K562 (cell line): ENCODE results near the gene HSPA1B. TPM values are rescaled to one million over a fixed set of nuclear protein-coding genes. Genes with fewer than 3 reads are reported as not detected.
A peak's percentile ranks its signal among the peaks of the same experiment; 100 is the strongest.

Source experiments
- CCAR2 ChIP-seq: fragments of 200-400 bp; formaldehyde crosslinking; IDR thresholded peaks from 2 replicates; pipeline ENCODE4 v1.6.1; 2017; ENCODE audit warnings: mild to moderate bottlenecking, low read depth, low read length
- CREM ChIP-seq: IDR thresholded peaks from 2 replicates; pipeline ENCODE4 v1.6.1; 2014; ENCODE audit warnings: antibody characterized with exemption, low read depth
- EHMT2 ChIP-seq: fragments of 450-650 bp; IDR thresholded peaks from 2 replicates; pipeline ENCODE4 v1.6.1; 2018; ENCODE audit warnings: antibody characterized with exemption
- FOXA3 ChIP-seq, 2 experiments: fragments of 450-650 bp in 1 of 2; sonication (generic) in 1 of 2; formaldehyde crosslinking; IDR thresholded peaks in 1 of 2; conservative IDR thresholded peaks in 1 of 2; 2 replicates each; pipeline versions ENCODE4 v1.4.0 to v1.8.0; 2020 to 2022; ENCODE audit warnings: mild to moderate bottlenecking in 2 of 2, missing genetic modification reagents in 1 of 2
- FOXM1 ChIP-seq, 2 experiments: fragments of 450-650 bp in 1 of 2; sonication (generic) in 1 of 2; formaldehyde crosslinking in 1 of 2; IDR thresholded peaks; 2 replicates each; pipeline versions ENCODE4 v1.6.1 to v1.9.0; 2017 to 2022; ENCODE audit warnings: low read depth in 2 of 2, mild to moderate bottlenecking in 2 of 2, missing genetic modification reagents in 1 of 2, moderate library complexity in 1 of 2
- GTF2E2 ChIP-seq: fragments of 200-800 bp; sonication (Bioruptor generic); IDR thresholded peaks from 2 replicates; pipeline ENCODE4 v1.6.1; 2016; ENCODE audit warnings: missing genetic modification characterization, missing compliant biosample characterization
- HCFC1 ChIP-seq: IDR thresholded peaks from 2 replicates; pipeline ENCODE4 v1.6.1; 2012; ENCODE audit warnings: low read depth, low read length, improper control_type of control experiment
- KDM1A ChIP-seq, 2 experiments: fragments of 450-650 bp; IDR thresholded peaks; 2 replicates each; pipeline ENCODE4 v1.6.1; 2016; ENCODE audit warnings: mild to moderate bottlenecking in 2 of 2
- MAX ChIP-seq: sonication (generic); formaldehyde crosslinking; IDR thresholded peaks from 2 replicates; pipeline ENCODE4 v1.9.0; 2022; ENCODE audit warnings: mild to moderate bottlenecking, missing genetic modification reagents
- MCM7 ChIP-seq, 2 experiments: fragments of 450-650 bp; IDR thresholded peaks; 2 replicates each; pipeline ENCODE4 v1.6.1; 2016 to 2018
- MTA2 ChIP-seq: fragments of 450-650 bp; IDR thresholded peaks from 2 replicates; pipeline ENCODE4 v1.6.1; 2016; ENCODE audit warnings: low read depth
- NR0B1 ChIP-seq: fragments of 450-650 bp; IDR thresholded peaks from one replicate; pipeline ENCODE4 v1.6.1; 2018; ENCODE audit warnings: mild to moderate bottlenecking, moderate library complexity; ENCODE audit not compliant: partially characterized antibody
- NR3C1 ChIP-seq: sonication (generic); formaldehyde crosslinking; IDR thresholded peaks from 2 replicates; pipeline ENCODE4 v1.8.1; 2022; ENCODE audit warnings: missing genetic modification reagents
- STAT5B ChIP-seq: fragments of 250-450 bp; sonication (Bioruptor Pico); IDR thresholded peaks from 2 replicates; pipeline ENCODE4 v1.8.0; 2021; ENCODE audit warnings: mild to moderate bottlenecking, inconsistent platforms
- TRIM25 ChIP-seq: fragments of 450-650 bp; IDR thresholded peaks from 2 replicates; pipeline ENCODE4 v1.7.0; 2016; ENCODE audit warnings: borderline replicate concordance
- ZNF146 ChIP-seq: IDR thresholded peaks from one replicate; pipeline ENCODE4 v1.6.1; 2018; ENCODE audit warnings: missing compliant biosample characterization; ENCODE audit not compliant: unreplicated experiment
- ZNF431 ChIP-seq: sonication (generic); formaldehyde crosslinking; IDR thresholded peaks from 2 replicates; pipeline ENCODE4 v1.8.0; 2022; ENCODE audit warnings: mild to moderate bottlenecking, missing genetic modification reagents
- ZNF79 ChIP-seq: fragments of 250-450 bp; sonication (Bioruptor Pico); IDR thresholded peaks from 2 replicates; pipeline ENCODE4 v1.4.0; 2020; ENCODE audit warnings: low read depth, mild to moderate bottlenecking, moderate library complexity
- ZZZ3 ChIP-seq: fragments of 450-650 bp; IDR thresholded peaks from 2 replicates; pipeline ENCODE4 v1.6.1; 2016; ENCODE audit warnings: antibody characterized with exemption, mild to moderate bottlenecking, moderate library complexity
- polyA plus RNA-seq, 8 experiments: library from polyadenylated mRNA; depleted of rRNA in 4 of 8; stranded (reverse) in 5 of 8; unstranded in 3 of 8; fragments of >200 nt; fragmentation: Nextera tagmentation in 2 of 8; fragmentation: Illumina TruSeq in 1 of 8; extraction: Ambion mirVana in 2 of 8; extraction: Trizol in 1 of 8; gene quantifications; 2 replicates each; pipeline versions ENCODE4 v1.2.1 to v1.2.3, GENCODE V29; 2011 to 2014; ENCODE audit warnings: inconsistent platforms in 1 of 8, missing spikeins in 1 of 8
- total RNA-seq, 7 experiments: library from RNA; depleted of rRNA in 6 of 7; stranded (reverse); fragments of >200 nt in 6 of 7; fragmentation: Illumina TruSeq in 2 of 7; extraction: Trizol in 2 of 7; gene quantifications; 2 replicates each; pipeline versions ENCODE4 v1.2.1 to v1.2.3, GENCODE V29; 2011 to 2021; ENCODE audit warnings: low replicate concordance in 1 of 7
- TF ChIP-seq, protein P1 (sequence below): fragments of 250-450 bp; sonication (Bioruptor Pico); IDR thresholded peaks from 2 replicates; pipeline ENCODE4 v1.5.0; 2022; ENCODE audit warnings: mild to moderate bottlenecking
- TF ChIP-seq, protein P2 (sequence below), 2 experiments: fragments of 450-650 bp; IDR thresholded peaks; 2 replicates each; pipeline ENCODE4 v1.6.1; 2016

HSPA1B gene
- total and polyA plus RNA-seq, 9 of the 15 experiments (the other 6 are each of a cell fraction or from before 2014, with no cell fraction given) = 0.27 to 227 (median 51.2) TPM

DNA sequence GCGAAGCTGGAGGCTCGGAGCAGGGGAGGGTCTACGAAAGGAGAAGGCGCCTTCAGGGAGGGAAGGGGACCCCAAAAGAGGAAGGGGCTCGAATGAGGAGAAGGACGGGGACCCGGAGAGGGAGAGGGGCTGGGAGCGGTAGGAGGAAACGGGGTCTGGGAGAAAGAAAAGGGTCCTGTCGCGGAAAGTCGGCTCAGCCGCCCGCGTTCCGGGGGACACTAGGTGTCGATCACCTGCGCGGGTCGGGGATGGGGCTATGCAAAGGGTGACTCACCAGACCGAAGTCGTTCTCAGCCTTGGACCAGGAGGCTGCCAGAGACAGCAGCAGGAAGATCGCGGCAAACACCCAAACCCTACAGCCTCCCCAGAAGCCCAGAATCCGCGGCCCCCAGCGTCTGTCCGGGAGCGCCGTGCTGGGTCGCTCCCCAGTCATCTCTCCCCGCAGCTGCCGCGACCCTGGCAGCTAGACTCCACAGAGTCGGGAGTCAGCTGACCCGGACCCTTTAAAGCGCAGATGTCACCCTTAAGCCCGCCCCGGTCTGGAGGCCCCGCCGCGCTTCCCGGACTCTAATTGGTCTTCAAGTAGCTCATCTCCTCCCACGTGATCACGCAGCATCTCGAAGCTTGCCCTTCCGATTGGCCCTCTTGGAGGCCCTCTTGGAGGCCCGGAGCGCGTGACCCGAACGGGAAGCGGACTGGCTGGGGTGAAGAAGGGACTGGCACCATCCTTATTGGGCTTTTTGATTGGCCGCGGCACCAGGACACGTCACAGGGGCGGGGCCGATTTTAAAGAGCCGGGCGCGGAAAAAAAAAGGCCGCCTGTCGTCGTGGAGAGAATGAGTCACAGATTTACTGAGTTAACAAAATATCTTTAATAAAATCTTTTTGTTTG, 35.1 kb downstream of the HSPA1B start, which contains the start of gene NEU1 (continued):
- TF ChIP-seq, protein P1, sequence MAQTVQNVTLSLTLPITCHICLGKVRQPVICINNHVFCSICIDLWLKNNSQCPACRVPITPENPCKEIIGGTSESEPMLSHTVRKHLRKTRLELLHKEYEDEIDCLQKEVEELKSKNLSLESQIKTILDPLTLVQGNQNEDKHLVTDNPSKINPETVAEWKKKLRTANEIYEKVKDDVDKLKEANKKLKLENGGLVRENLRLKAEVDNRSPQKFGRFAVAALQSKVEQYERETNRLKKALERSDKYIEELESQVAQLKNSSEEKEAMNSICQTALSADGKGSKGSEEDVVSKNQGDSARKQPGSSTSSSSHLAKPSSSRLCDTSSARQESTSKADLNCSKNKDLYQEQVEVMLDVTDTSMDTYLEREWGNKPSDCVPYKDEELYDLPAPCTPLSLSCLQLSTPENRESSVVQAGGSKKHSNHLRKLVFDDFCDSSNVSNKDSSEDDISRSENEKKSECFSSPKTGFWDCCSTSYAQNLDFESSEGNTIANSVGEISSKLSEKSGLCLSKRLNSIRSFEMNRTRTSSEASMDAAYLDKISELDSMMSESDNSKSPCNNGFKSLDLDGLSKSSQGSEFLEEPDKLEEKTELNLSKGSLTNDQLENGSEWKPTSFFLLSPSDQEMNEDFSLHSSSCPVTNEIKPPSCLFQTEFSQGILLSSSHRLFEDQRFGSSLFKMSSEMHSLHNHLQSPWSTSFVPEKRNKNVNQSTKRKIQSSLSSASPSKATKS (CRISPR knock-in tag) = no peak
- TF ChIP-seq GTF2E2 (tag) = 0 out of 2 replicates have a peak, but pooled peaks have one; percentile 37
- no peak for TF ChIP-seq NR0B1
- TF ChIP-seq, protein P2, sequence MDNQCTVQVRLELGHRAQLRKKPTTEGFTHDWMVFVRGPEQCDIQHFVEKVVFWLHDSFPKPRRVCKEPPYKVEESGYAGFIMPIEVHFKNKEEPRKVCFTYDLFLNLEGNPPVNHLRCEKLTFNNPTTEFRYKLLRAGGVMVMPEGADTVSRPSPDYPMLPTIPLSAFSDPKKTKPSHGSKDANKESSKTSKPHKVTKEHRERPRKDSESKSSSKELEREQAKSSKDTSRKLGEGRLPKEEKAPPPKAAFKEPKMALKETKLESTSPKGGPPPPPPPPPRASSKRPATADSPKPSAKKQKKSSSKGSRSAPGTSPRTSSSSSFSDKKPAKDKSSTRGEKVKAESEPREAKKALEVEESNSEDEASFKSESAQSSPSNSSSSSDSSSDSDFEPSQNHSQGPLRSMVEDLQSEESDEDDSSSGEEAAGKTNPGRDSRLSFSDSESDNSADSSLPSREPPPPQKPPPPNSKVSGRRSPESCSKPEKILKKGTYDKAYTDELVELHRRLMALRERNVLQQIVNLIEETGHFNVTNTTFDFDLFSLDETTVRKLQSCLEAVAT (IDR thresholded peaks at IDR 0.05) = peak; percentile 48 to 51; a peak in 1 of 4 replicates
- TF ChIP-seq EHMT2 = no peak
- TF ChIP-seq MCM7 (IDR thresholded peaks at IDR 0.05) = no peak
- peak; percentile 83; the same call in 1 of the 2 replicates for TF ChIP-seq TRIM25
- no peak; the same call in 1 of the 2 replicates for TF ChIP-seq NR3C1 (CRISPR knock-in tag)
- no peak for TF ChIP-seq FOXA3 (CRISPR knock-in tag; conservative IDR thresholded peaks at IDR 0.05 in 1 of 2, IDR thresholded peaks at IDR 0.05 in 1 of 2)
- TF ChIP-seq KDM1A (IDR thresholded peaks at IDR 0.05) = no peak
- TF ChIP-seq ZZZ3 = no peak
- TF ChIP-seq FOXM1 (IDR thresholded peaks at IDR 0.05; ENCODE audit: low read depth) = peak; percentile 91
- TF ChIP-seq FOXM1 (CRISPR knock-in tag; IDR thresholded peaks at IDR 0.05; ENCODE audit: low read depth) = no peak; the same call in 1 of the 2 replicates
- peak; percentile 69 for TF ChIP-seq HCFC1
- no peak for TF ChIP-seq MTA2
- no peak for TF ChIP-seq ZNF79 (CRISPR knock-in tag)
- peak; percentile 93 for TF ChIP-seq MAX (CRISPR knock-in tag)
- no peak for TF ChIP-seq CCAR2
- no peak for TF ChIP-seq STAT5B (CRISPR knock-in tag)
- TF ChIP-seq ZNF431 (CRISPR knock-in tag) = no peak
- peak; percentile 1 for TF ChIP-seq ZNF146 (CRISPR knock-in tag)
- peak; percentile 96 for TF ChIP-seq CREM
